Dedifferentiated amniotic fluid mesenchymal stem cell (primary cell): ENCODE measurements around the gene TNXB.
A peak's percentile ranks its signal among the peaks of the same experiment; 100 is the strongest.
"Not testable (repeated sequence)": the region's sequence is repeated elsewhere in the genome, so short reads cannot be mapped to it uniquely, and the experiment has no call there.

Source experiments
- DNase-seq: peaks from one replicate; pipeline ENCODE4 v3.0.0-alpha.2; 2016; ENCODE audit errors: extremely low spot score

TNXB gene

GRCh38 chr6:32064706-32065105, 44.4 kb downstream of the TNXB start:
- DNase-seq, result no peak

GRCh38 chr6:32060966-32061655, 48.0 kb downstream of the TNXB start:
- no peak for DNase-seq

GRCh38 chr6:32058511-32058963, 50.6 kb downstream of the TNXB start:
- DNase-seq, result no peak

GRCh38 chr6:32057966-32058365, 51.2 kb downstream of the TNXB start:
- DNase-seq, result no peak

GRCh38 chr6:32056254-32056653, 52.9 kb downstream of the TNXB start:
- no peak for DNase-seq

- not testable (repeated sequence) for DNase-seq
Observed at GRCh38 chr6:32055756-32056155, 53.4 kb downstream of the TNXB start.

- not testable (repeated sequence) for DNase-seq
Observed at GRCh38 chr6:32053314-32053713, 55.8 kb downstream of the TNXB start.

- not testable (repeated sequence) for DNase-seq
Observed at GRCh38 chr6:32052626-32053025, 56.5 kb downstream of the TNXB start.

- DNase-seq, result no peak
Observed at GRCh38 chr6:32050562-32050961, 58.6 kb downstream of the TNXB start.

GRCh38 chr6:32049736-32050135, 59.4 kb downstream of the TNXB start:
- DNase-seq, result not testable (repeated sequence)

GRCh38 chr6:32049149-32049548, 60.0 kb downstream of the TNXB start:
- DNase-seq, result not testable (repeated sequence)

- peak; percentile 44 for DNase-seq
Observed at GRCh38 chr6:32047855-32048766, 61.0 kb downstream of the TNXB start.

GRCh38 chr6:32047539-32047854, 61.6 kb downstream of the TNXB start:
- no peak for DNase-seq

- DNase-seq, result no peak
Observed at GRCh38 chr6:32047084-32047478, 62.1 kb downstream of the TNXB start.

- no peak for DNase-seq
Observed at GRCh38 chr6:32046450-32047083, 62.6 kb downstream of the TNXB start.

GRCh38 chr6:32045811-32046449, 63.2 kb downstream of the TNXB start:
- DNase-seq, result no peak

- not testable (repeated sequence) for DNase-seq
Observed at GRCh38 chr6:32044916-32045315, 64.2 kb downstream of the TNXB start.

GRCh38 chr6:32043589-32044380, 65.4 kb downstream of the TNXB start:
- not testable (repeated sequence) for DNase-seq

GRCh38 chr6:32042276-32042675, 66.9 kb downstream of the TNXB start:
- DNase-seq, result not testable (repeated sequence)

GRCh38 chr6:32041385-32041784, 67.8 kb downstream of the TNXB start:
- not testable (repeated sequence) for DNase-seq

- not testable (repeated sequence) for DNase-seq
Observed at GRCh38 chr6:32041050-32041321, 68.2 kb downstream of the TNXB start.
